GM23248 (cell line): Measurements from ENCODE around the gene RFX2. TPM values are rescaled to one million over a fixed set of nuclear protein-coding genes. Genes with fewer than 3 reads are reported as not detected.
A peak's percentile ranks its signal among the peaks of the same experiment; 100 is the strongest.

Source experiments
- DNase-seq: peaks from one replicate; pipeline ENCODE4 v3.0.0-alpha.2; 2015
- H2AFZ ChIP-seq: fragments of 200-600 bp; sonication (generic); 2 replicates; pipeline ENCODE4 v1.6.1; 2016; ENCODE audit warnings: antibody characterized with exemption
- H3F3A ChIP-seq: fragments of 200-600 bp; sonication (generic); 2 replicates; pipeline ENCODE4 v1.6.1; 2016; ENCODE audit warnings: mild to moderate bottlenecking, antibody characterized with exemption, mixed run types; ENCODE audit not compliant: insufficient read depth
- H3K27ac ChIP-seq: fragments of 200-600 bp; sonication (generic); 2 replicates; pipeline ENCODE4 v1.5.1; 2016; ENCODE audit warnings: mild to moderate bottlenecking
- H3K27me3 ChIP-seq: fragments of 200-600 bp; sonication (generic); replicated peaks from 2 replicates; pipeline ENCODE4 v1.6.1; 2016; ENCODE audit warnings: mild to moderate bottlenecking; ENCODE audit not compliant: insufficient read depth
- H3K36me3 ChIP-seq: fragments of 200-600 bp; sonication (generic); 2 replicates; pipeline ENCODE4 v1.6.1; 2016; ENCODE audit warnings: low read depth, mild to moderate bottlenecking
- H3K4me1 ChIP-seq: fragments of 200-600 bp; sonication (generic); 2 replicates; pipeline ENCODE4 v1.6.1; 2016; ENCODE audit warnings: mild to moderate bottlenecking; ENCODE audit not compliant: insufficient read depth
- H3K4me2 ChIP-seq: fragments of 200-600 bp; sonication (generic); one replicate; pipeline ENCODE4 v1.6.1; 2016; ENCODE audit warnings: mild to moderate bottlenecking; ENCODE audit not compliant: unreplicated experiment
- H3K4me3 ChIP-seq: fragments of 200-600 bp; sonication (generic); 2 replicates; pipeline ENCODE4 v1.5.1; 2016; ENCODE audit warnings: mild to moderate bottlenecking
- H3K79me2 ChIP-seq: fragments of 200-600 bp; sonication (generic); 2 replicates; pipeline ENCODE4 v1.6.1; 2016; ENCODE audit warnings: mild to moderate bottlenecking; ENCODE audit not compliant: insufficient read depth
- H3K9ac ChIP-seq: fragments of 200-600 bp; sonication (generic); 2 replicates; pipeline ENCODE4 v1.6.1; 2016; ENCODE audit warnings: mild to moderate bottlenecking
- H3K9me2 ChIP-seq: fragments of 200-600 bp; sonication (generic); 2 replicates; pipeline ENCODE4 v1.6.1; 2016; ENCODE audit warnings: mixed run types, mild to moderate bottlenecking, moderate library complexity; ENCODE audit not compliant: insufficient read depth
- H3K9me3 ChIP-seq: fragments of 200-600 bp; sonication (generic); one replicate; pipeline ENCODE4 v1.6.1; 2017; ENCODE audit warnings: low read depth
- H4K20me1 ChIP-seq: fragments of 200-600 bp; sonication (generic); 2 replicates; pipeline ENCODE4 v1.6.0; 2016; ENCODE audit not compliant: insufficient read depth
- EZH2 ChIP-seq: fragments of 200-600 bp; sonication (generic); IDR thresholded peaks from 2 replicates; pipeline ENCODE4 v1.6.1; 2018; ENCODE audit warnings: antibody characterized with exemption, mild to moderate bottlenecking; ENCODE audit not compliant: insufficient read depth, poor library complexity, severe bottlenecking
- EZH2phosphoT487 ChIP-seq: fragments of 200-600 bp; sonication (generic); IDR thresholded peaks from 2 replicates; pipeline ENCODE4 v1.6.1; 2018; ENCODE audit warnings: antibody characterized with exemption, moderate library complexity, mild to moderate bottlenecking, low read depth; ENCODE audit not compliant: insufficient read depth
- WGBS, 2 experiments: methylation state at CpG; one replicate each; pipeline ENCODE4 v1.1.6; 2015 to 2017; ENCODE audit warnings: low lambda C conversion rate in 2 of 2, low coverage in 1 of 2; ENCODE audit errors: missing lambda C conversion rate in 2 of 2; 5-methylcytosine and 5-hydroxymethylcytosine counted together
- in situ Hi-C: fragments of 300-500 bp; cut with MboI; formaldehyde crosslinking; loops from 2 replicates; pipeline ENCODE4 v1.15.0; 2020
- polyA plus RNA-seq: library from polyadenylated mRNA; unstranded; fragments of >200 nt; fragmentation: Nextera tagmentation; extraction: Ambion mirVana; gene quantifications from 2 replicates; pipeline ENCODE4 v1.2.1, GENCODE V29; 2016
- total RNA-seq: library from RNA; depleted of rRNA; stranded (reverse); fragments of >200 nt; shearing (Covaris generic); gene quantifications from 2 replicates; pipeline ENCODE4 v1.2.3, GENCODE V29; 2014

The RFX2 gene
- total and polyA plus RNA-seq, 2 experiments from 2014 or later = 11.3 to 13.1 TPM

DNA sequence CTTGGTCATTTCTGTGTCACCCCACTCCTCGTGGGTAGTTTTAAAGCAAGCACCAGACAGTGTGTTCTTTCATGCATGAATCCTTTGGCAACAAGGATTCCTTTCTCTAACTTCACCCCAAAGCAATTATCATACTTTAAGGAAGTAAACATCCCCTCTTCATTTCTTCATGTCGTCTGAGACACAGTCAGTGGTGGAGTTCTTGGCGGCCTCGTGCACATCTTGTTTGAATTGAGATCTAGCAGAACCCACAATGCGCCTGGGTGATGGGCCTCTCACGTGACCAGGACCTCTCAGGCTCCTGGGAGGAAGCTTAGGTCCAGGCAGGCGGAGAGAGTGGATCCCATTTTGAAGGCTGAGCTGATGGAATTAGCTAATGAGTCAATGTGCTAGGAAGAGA lies 27.8 kb upstream of the RFX2 start:
- Histone ChIP-seq H3K9ac (no peak overlapping the region), H3K27ac (no peak overlapping the region), H3F3A (no peaks in the 10 kb centered on the region), H3K4me1 (no peaks in the 10 kb centered on the region), H3K9me3 (no peaks in the 10 kb centered on the region), H3K36me3 (no peaks in the 10 kb centered on the region), H3K79me2 (no peaks in the 10 kb centered on the region), H2AFZ (no peak overlapping the region), H3K27me3 (no peaks in the 10 kb centered on the region), H3K4me3 (no peak overlapping the region), H3K4me2 (no peak overlapping the region), H3K9me2 (no peaks in the 10 kb centered on the region), H4K20me1 (no peaks in the 10 kb centered on the region)
- 17 to 24% methylated on average over 7 of the region's 7 CpGs for WGBS, 2 experiments
- TF ChIP-seq EZH2 = no peak
- no peak for TF ChIP-seq EZH2phosphoT487
- DNase-seq = peak; percentile 20
- in situ Hi-C loops = no loop called here

DNA sequence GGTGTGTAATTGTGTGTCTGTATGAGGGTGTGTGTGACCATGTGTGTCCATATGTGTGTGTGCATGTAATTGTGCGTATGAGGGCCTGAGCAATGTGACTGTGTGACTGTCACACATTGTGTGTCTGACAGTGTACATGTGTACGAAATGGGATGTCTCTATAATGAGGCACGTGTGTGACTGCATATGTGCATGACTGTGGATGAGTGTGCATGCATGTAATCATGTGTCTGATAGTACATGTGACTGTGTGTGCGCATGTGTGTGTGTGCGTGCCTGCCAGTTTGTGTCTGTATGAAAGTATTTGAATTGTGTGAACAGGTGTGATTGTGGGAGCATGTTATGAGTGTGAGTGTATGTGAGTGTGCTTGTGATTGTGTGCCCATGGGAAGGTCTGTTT lies 22.9 kb upstream of the RFX2 start:
- no peak for DNase-seq
- Histone ChIP-seq H3K4me1 (no peaks in the 10 kb centered on the region), H3F3A (peaks cover 2% of the 10 kb centered on the region; the same call in 1 of the 2 replicates), H3K36me3 (no peaks in the 10 kb centered on the region), H3K27me3 (no peaks in the 10 kb centered on the region), H3K27ac (no peak overlapping the region), H3K9me2 (no peaks in the 10 kb centered on the region), H2AFZ (no peak overlapping the region), H3K4me2 (no peak overlapping the region), H3K79me2 (no peaks in the 10 kb centered on the region), H4K20me1 (no peaks in the 10 kb centered on the region), H3K9me3 (no peaks in the 10 kb centered on the region), H3K4me3 (no peak overlapping the region), H3K9ac (no peak overlapping the region)
- 81 to 89% methylated on average over 5 of the region's 5 CpGs for WGBS, 2 experiments
- in situ Hi-C loops = no loop called here
- TF ChIP-seq EZH2phosphoT487 (no peak), EZH2 (no peak)

DNA sequence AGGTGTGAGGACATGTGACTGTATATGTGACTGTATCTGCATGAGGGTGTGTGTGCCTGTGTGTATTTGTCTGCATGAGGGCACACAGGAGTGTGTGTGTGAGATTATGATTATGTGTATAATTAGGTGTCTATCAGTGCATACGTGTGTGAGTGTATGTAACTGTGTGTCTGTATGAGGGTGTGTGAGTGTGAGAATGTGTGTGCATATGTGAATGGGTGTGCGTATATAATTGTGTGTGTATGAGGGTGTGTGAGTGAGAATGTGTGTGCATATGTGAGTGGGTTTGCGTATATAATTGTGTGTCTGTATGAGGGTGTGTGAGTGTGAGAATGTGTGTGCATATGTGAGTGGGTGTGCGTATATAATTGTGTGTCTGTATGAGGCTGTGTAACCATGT lies 22.2 kb upstream of the RFX2 start:
- no peak for TF ChIP-seq EZH2phosphoT487
- TF ChIP-seq EZH2 = no peak
- no peak overlapping the region for H3K4me2 ChIP-seq

DNA sequence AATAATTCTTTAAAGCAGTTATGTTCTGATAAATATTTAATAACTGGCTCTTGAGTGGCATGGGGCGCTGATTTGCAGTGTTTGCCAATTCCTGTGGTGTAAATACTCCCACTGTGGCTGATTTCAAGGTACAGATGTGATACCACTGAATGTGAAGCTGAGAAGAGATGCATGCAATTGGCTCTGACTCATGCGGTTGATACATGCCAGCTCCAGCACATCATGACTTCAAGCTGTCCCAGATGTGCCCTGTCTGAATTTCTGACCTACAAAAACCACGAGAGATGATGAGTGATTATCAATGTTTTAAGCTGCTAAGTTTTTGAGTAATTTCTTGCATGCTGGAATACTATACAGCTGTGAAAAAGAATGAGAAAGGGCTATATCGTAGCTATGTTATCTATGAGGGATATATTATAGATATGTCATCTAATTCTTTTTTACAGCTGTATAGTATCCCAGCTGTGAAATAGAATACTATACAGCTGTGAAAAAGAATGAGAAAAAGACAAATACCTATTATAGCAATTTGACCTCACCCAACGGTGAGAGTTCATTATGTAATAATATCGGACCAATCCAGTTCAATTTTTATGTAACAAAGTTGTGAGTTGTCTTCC lies 17.5 kb upstream of the RFX2 start:
- Histone ChIP-seq H3K4me3 (no peak overlapping the region), H3K9ac (no peak overlapping the region), H3K9me3 (peaks cover 3% of the 10 kb centered on the region), H3K27ac (no peak overlapping the region), H3K9me2 (no peaks in the 10 kb centered on the region), H3K27me3 (no peaks in the 10 kb centered on the region), H3K4me2 (no peak overlapping the region), H3F3A (peaks cover 10% of the 10 kb centered on the region), H3K79me2 (no peaks in the 10 kb centered on the region), H3K4me1 (no peaks in the 10 kb centered on the region), H3K36me3 (no peaks in the 10 kb centered on the region), H2AFZ (no peak overlapping the region), H4K20me1 (no peaks in the 10 kb centered on the region)
- WGBS, 2 experiments = 57 to 64% methylated on average over 6 of the region's 6 CpGs
- in situ Hi-C loops = loop anchor here (10.0 kb wide), 1 partner anchor 83 kb away; no protein-coding TSS in a partner anchor
- no peak for TF ChIP-seq EZH2
- TF ChIP-seq EZH2phosphoT487 = no peak
- peak; percentile 57 for DNase-seq

More for the DNA sequence above, 22.2 kb upstream of the RFX2 start:
- Histone ChIP-seq H3K27ac (no peak overlapping the region), H3K27me3 (no peaks in the 10 kb centered on the region), H3F3A (peaks cover 10% of the 10 kb centered on the region), H3K4me1 (no peaks in the 10 kb centered on the region), H3K9me2 (no peaks in the 10 kb centered on the region), H4K20me1 (no peaks in the 10 kb centered on the region), H3K36me3 (no peaks in the 10 kb centered on the region), H3K9me3 (peaks cover 3% of the 10 kb centered on the region), H3K79me2 (no peaks in the 10 kb centered on the region), H2AFZ (no peak overlapping the region), H3K9ac (no peak overlapping the region), H3K4me3 (no peak overlapping the region)
- 77 to 84% methylated on average over 4 of the region's 4 CpGs for WGBS, 2 experiments
- DNase-seq = no peak
- in situ Hi-C loops = no loop called here

DNA sequence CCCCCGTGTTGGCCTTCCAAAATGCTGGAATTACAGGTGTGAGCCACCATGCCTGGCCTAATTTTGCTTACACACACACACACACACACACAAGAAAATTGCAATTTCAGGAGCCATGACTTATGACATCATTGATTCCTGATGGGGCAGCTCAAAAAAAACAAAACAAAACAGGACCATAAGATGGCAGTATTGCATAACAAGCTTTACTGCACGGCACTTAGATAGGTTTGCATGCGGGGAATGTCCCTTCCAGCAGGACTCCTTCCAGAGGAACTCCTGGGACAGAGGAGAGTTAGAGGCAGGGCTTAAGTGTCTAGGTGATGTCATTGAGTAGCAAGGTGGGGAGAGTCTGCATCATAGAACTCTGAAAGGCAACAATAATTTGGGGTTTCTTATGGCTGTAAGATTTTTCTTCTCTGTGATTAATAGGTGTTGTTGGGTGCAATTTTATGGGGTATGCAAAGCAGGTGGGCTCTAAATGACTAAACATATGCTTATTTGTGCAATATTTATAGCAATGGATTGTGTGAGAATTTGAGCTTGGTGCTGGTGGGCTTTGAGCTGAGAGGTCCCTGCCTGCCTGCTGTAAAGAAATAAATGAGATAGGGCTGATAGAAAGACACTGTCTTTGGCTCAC lies 16.2 kb upstream of the RFX2 start:
- Histone ChIP-seq H3K79me2 (no peaks in the 10 kb centered on the region), H3K9ac (no peak overlapping the region), H3K4me3 (no peak overlapping the region), H2AFZ (no peak overlapping the region), H3K27ac (no peak overlapping the region), H3K9me3 (peaks cover 3% of the 10 kb centered on the region), H4K20me1 (no peaks in the 10 kb centered on the region), H3F3A (peaks cover 10% of the 10 kb centered on the region), H3K36me3 (no peaks in the 10 kb centered on the region), H3K9me2 (no peaks in the 10 kb centered on the region), H3K27me3 (no peaks in the 10 kb centered on the region), H3K4me1 (no peaks in the 10 kb centered on the region), H3K4me2 (no peak overlapping the region)
- 31 to 32% methylated on average over 3 of the region's 3 CpGs for WGBS, 2 experiments
- TF ChIP-seq EZH2phosphoT487 (no peak), EZH2 (no peak)
- peak; percentile 70 for DNase-seq
- in situ Hi-C loops = loop anchor here (10.0 kb wide), 1 partner anchor 82 kb away; no protein-coding TSS in a partner anchor
